Small intestine (tissue), 7 donors: ENCODE data around the gene DUSP12. TPM values are rescaled to one million over a fixed set of nuclear protein-coding genes. Genes with fewer than 3 reads are reported as not detected.

ENCODE experiments used
- DNase-seq, 2 donors: peaks; one replicate each; pipeline versions ENCODE4 v3.0.0 to v3.0.0-alpha.2; 2013
- FAIRE-seq: peaks from 2 replicates; lab custom pipeline; 2012; peaks lifted over from hg19 to GRCh38; lab: Jason Lieb, UNC
- H3K27ac ChIP-seq, 3 donors: one replicate each; pipeline ENCODE4 v1.5.1; 2013; ENCODE audit warnings: low read length in 2 of 3, mild to moderate bottlenecking in 2 of 3, control low read depth in 1 of 3, inconsistent platforms in 1 of 3, low read depth in 1 of 3, moderate library complexity in 1 of 3
- H3K27me3 ChIP-seq, 3 donors: one replicate each; pipeline ENCODE4 v1.6.1; 2013; ENCODE audit warnings: low read length in 3 of 3, inconsistent platforms in 1 of 3; ENCODE audit not compliant: control insufficient read depth in 3 of 3, insufficient read depth in 3 of 3
- H3K36me3 ChIP-seq, 3 donors: one replicate each; pipeline ENCODE4 v1.6.1; 2013; ENCODE audit warnings: low read length in 3 of 3, inconsistent platforms in 1 of 3, low read depth in 1 of 3, mild to moderate bottlenecking in 1 of 3, moderate library complexity in 1 of 3; ENCODE audit not compliant: control insufficient read depth in 3 of 3, insufficient read depth in 2 of 3
- H3K4me1 ChIP-seq, 3 donors: one replicate each; pipeline ENCODE4 v1.6.1; 2013; ENCODE audit warnings: low read length in 2 of 3, inconsistent platforms in 1 of 3, low read depth in 1 of 3, mild to moderate bottlenecking in 1 of 3, moderate library complexity in 1 of 3; ENCODE audit not compliant: control insufficient read depth in 3 of 3, insufficient read depth in 2 of 3
- H3K4me3 ChIP-seq, 3 donors: one replicate each; pipeline ENCODE4 v1.5.1; 2013; ENCODE audit warnings: low read length in 3 of 3, control low read depth in 1 of 3, inconsistent platforms in 1 of 3, low read depth in 1 of 3, mild to moderate bottlenecking in 1 of 3, moderate library complexity in 1 of 3
- H3K9me3 ChIP-seq, 2 donors: one replicate each; pipeline ENCODE4 v1.6.1; 2013; ENCODE audit warnings: low read depth in 1 of 2, low read length in 1 of 2; ENCODE audit not compliant: control insufficient read depth in 2 of 2, insufficient read depth in 1 of 2
- WGBS, 3 donors: extraction: QIAGEN DNeasy Blood & Tissue Kit; methylation state at CpG; one replicate each; pipeline ENCODE4 v1.1.7; 2013; 5-methylcytosine and 5-hydroxymethylcytosine counted together
- polyA plus RNA-seq, 4 donors: library from polyadenylated mRNA; stranded (reverse) in 3 of 4; unstranded in 1 of 4; fragments of 200-250 nt in 3 of 4; fragments of 120-200 nt in 1 of 4; gene quantifications; one replicate each; pipeline versions ENCODE4 v1.2.1 to v1.2.3, GENCODE V29; 2013
- donor health status: healthy with polysubstance abuse.
- donor health status: control.
- donor health status: control.
- donor health status: Bipolar disorder and iron deficiency.
- donor health status: healthy.

Gene DUSP12
- polyA plus RNA-seq, 4 donors, result 9.4 to 28.9 (median 22.3) TPM

DNA sequence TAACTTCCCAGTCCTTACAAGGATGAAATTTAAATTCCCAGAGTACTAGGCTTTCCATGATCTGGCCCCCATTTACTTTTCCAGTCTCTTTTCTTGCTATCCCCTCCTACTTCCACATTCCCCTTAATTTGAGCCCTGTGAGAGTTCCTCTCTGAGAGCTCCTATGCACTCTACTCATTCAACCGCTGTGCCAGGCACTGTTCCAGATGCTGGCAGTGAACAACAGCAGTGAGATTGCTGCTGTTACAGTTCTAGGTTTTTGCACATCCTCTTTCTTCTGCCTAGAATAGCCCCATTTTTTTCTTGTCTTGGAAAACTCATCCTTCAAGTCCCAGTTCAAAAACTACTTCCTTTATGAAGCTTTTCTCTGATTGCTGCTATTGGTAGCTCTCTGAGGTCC lies 35.4 kb downstream of the DUSP12 start:
- DNase-seq (no peak), FAIRE-seq (no peak)
- no peaks in the 10 kb centered on the region for H3K9me3 ChIP-seq
- 90 to 100% (median 96%) methylated on average over 1 of the region's 1 CpG for WGBS, 3 donors
- no peaks in the 10 kb centered on the region for H3K27me3 ChIP-seq
- H3K4me1 ChIP-seq, result no peaks in the 10 kb centered on the region
- no peak overlapping the region for H3K27ac ChIP-seq
- H3K4me3 ChIP-seq, result no peak overlapping the region
- H3K36me3 ChIP-seq, result peaks cover 3 to 6% (median 6%) of the 10 kb centered on the region in 3 donors

- Histone ChIP-seq H3K36me3 (peaks cover 4 to 8% (median 7%) of the 10 kb centered on the region in 3 donors), H3K27me3 (no peaks in the 10 kb centered on the region), H3K9me3 (no peaks in the 10 kb centered on the region), H3K27ac (no peak overlapping the region), H3K4me1 (no peaks in the 10 kb centered on the region), H3K4me3 (no peak overlapping the region)
- 86 to 95% (median 93%) methylated on average over 4 of the region's 4 CpGs for WGBS, 3 donors
- FAIRE-seq (no peak), DNase-seq (no peak)
These were observed 37.8 kb downstream of the DUSP12 start for GRCh38 chr1:161787355-161787754.

- Histone ChIP-seq H3K9me3 (no peaks in the 10 kb centered on the region), H3K27me3 (no peaks in the 10 kb centered on the region), H3K4me3 (no peak overlapping the region), H3K4me1 (no peaks in the 10 kb centered on the region), H3K27ac (no peak overlapping the region), H3K36me3 (peaks cover 7 to 9% (median 9%) of the 10 kb centered on the region in 3 donors)
- FAIRE-seq, result no peak
- WGBS, 3 donors, result 90 to 94% (median 92%) methylated on average over 4 of the region's 4 CpGs
- DNase-seq, result no peak
These were observed 41.2 kb downstream of the DUSP12 start for GRCh38 chr1:161790587-161791317.

DNA sequence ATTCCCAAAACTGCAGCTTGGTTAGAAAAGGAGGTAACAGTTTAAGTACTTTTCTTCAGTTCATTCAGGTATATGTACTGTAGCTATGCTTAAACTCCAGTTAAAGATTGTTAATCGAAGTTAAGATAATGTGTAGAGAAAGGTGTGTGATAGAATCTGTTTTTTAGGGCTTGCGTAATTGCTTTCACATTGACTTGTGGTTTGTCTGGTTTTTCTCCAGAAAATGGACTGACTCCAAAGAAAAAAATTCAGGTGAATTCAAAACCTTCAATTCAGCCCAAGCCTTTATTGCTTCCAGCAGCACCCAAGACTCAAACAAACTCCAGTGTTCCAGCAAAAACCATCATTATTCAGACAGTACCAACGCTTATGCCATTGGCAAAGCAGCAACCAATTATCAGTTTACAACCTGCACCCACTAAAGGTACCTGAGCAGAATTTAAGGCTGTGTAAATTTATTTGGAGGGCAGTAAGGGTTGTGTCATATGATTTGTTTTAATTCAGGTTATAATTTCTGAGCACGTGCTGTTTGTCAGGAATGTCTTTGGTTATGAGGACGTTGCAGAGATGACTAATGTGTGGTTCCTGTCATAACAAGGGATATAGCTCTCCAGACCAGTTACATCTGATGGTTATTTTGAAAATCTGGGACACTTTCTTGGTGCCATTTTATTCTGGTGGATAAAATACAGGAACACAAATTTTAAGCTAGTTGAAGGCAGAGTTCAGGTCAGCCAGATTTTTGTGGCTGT lies 42.5 kb downstream of the DUSP12 start:
- no peaks in the 10 kb centered on the region for H3K4me1 ChIP-seq
- H3K4me3 ChIP-seq, result no peak overlapping the region
- H3K27ac ChIP-seq, result no peak overlapping the region
- FAIRE-seq, result no peak
- no peaks in the 10 kb centered on the region for H3K27me3 ChIP-seq
- DNase-seq, result no peak
- no peaks in the 10 kb centered on the region for H3K9me3 ChIP-seq
- WGBS, 3 donors, result 86 to 88% (median 86%) methylated on average over 5 of the region's 5 CpGs
- peaks cover 7 to 10% (median 9%) of the 10 kb centered on the region in 3 donors for H3K36me3 ChIP-seq

GRCh38 chr1:161792740-161793139 lies 43.2 kb downstream of the DUSP12 start:
- Histone ChIP-seq H3K9me3 (no peaks in the 10 kb centered on the region), H3K36me3 (peaks cover 4 to 12% (median 6%) of the 10 kb centered on the region in 3 donors), H3K4me1 (no peaks in the 10 kb centered on the region), H3K27ac (no peak overlapping the region), H3K27me3 (no peaks in the 10 kb centered on the region), H3K4me3 (no peak overlapping the region)
- 43 to 53% (median 44%) methylated on average over 3 of the region's 3 CpGs for WGBS, 3 donors
- DNase-seq (peak; percentile 63 to 65), FAIRE-seq (no peak)

GRCh38 chr1:161799792-161800191 lies 50.2 kb downstream of the DUSP12 start:
- H3K36me3 ChIP-seq, result peaks cover 3 to 11% (median 4%) of the 10 kb centered on the region in 3 donors
- no peaks in the 10 kb centered on the region for H3K27me3 ChIP-seq
- FAIRE-seq (no peak), DNase-seq (no peak)
- no peaks in the 10 kb centered on the region for H3K4me1 ChIP-seq
- H3K27ac ChIP-seq, result no peak overlapping the region
- WGBS, 3 donors, result 93 to 98% (median 96%) methylated on average over 1 of the region's 1 CpG
- H3K9me3 ChIP-seq, result no peaks in the 10 kb centered on the region
- no peak overlapping the region for H3K4me3 ChIP-seq

- peaks cover 2 to 9% (median 4%) of the 10 kb centered on the region in 3 donors for H3K36me3 ChIP-seq
- H3K9me3 ChIP-seq, result no peaks in the 10 kb centered on the region
- H3K4me3 ChIP-seq, result no peak overlapping the region
- DNase-seq (no peak), FAIRE-seq (no peak)
- H3K27ac ChIP-seq, result no peak overlapping the region
- no peaks in the 10 kb centered on the region for H3K27me3 ChIP-seq
- H3K4me1 ChIP-seq, result no peaks in the 10 kb centered on the region
- 80 to 86% (median 86%) methylated on average over 7 of the region's 7 CpGs for WGBS, 3 donors
These were observed 52.4 kb downstream of the DUSP12 start for GRCh38 chr1:161801955-161802354.

GRCh38 chr1:161803181-161803580 lies 53.6 kb downstream of the DUSP12 start:
- Histone ChIP-seq H3K36me3 (peaks cover 2 to 7% (median 4%) of the 10 kb centered on the region in 3 donors), H3K27ac (no peak overlapping the region), H3K27me3 (no peaks in the 10 kb centered on the region), H3K9me3 (no peaks in the 10 kb centered on the region), H3K4me1 (no peaks in the 10 kb centered on the region), H3K4me3 (no peak overlapping the region)
- DNase-seq, result no peak
- 56 to 74% (median 73%) methylated on average over 2 of the region's 2 CpGs for WGBS, 3 donors
- FAIRE-seq, result no peak
